Type B pancreatic cell (in vitro differentiated cells): ENCODE data around the gene ATXN10. TPM values are rescaled to one million over a fixed set of nuclear protein-coding genes. Genes with fewer than 3 reads are reported as not detected.

Experiments used
- DNase-seq: peaks from one replicate; pipeline ENCODE4 v3.0.0; 2021; ENCODE audit warnings: mixed read lengths; ENCODE audit not compliant: unreplicated experiment; ENCODE audit errors: extremely low spot score
- H3K27ac Mint-ChIP-seq: 2 replicates; pipeline ENCODE4 v1.8.0; 2021; ENCODE audit warnings: mild to moderate bottlenecking, mixed read lengths
- H3K27me3 Mint-ChIP-seq: 2 replicates; pipeline ENCODE4 v1.8.0; 2021; ENCODE audit warnings: mixed read lengths
- H3K36me3 Mint-ChIP-seq: 2 replicates; pipeline ENCODE4 v1.8.0; 2021; ENCODE audit warnings: mixed read lengths
- H3K4me1 Mint-ChIP-seq: one replicate; pipeline ENCODE4 v1.8.0; 2021; ENCODE audit warnings: mixed read lengths; ENCODE audit not compliant: unreplicated experiment
- H3K4me3 Mint-ChIP-seq: 2 replicates; pipeline ENCODE4 v1.8.0; 2021; ENCODE audit warnings: mild to moderate bottlenecking, mixed read lengths
- H3K9me3 Mint-ChIP-seq: 2 replicates; pipeline ENCODE4 v1.8.0; 2021; ENCODE audit warnings: mixed read lengths
- total RNA-seq: library from RNA; stranded (reverse); gene quantifications from 2 replicates; pipeline ENCODE4 v1.2.1, GENCODE V29; 2021; ENCODE audit warnings: low replicate concordance
- TF ChIP-seq, protein P1 (sequence below): fragments of 200-600 bp; sonication (generic); conservative IDR thresholded peaks from 2 replicates; pipeline ENCODE4 v1.5.0; 2021; ENCODE audit warnings: antibody characterized with exemption, mild to moderate bottlenecking

Gene ATXN10
- total RNA-seq, 1 donor from 2014 or later, result 182 TPM

DNA sequence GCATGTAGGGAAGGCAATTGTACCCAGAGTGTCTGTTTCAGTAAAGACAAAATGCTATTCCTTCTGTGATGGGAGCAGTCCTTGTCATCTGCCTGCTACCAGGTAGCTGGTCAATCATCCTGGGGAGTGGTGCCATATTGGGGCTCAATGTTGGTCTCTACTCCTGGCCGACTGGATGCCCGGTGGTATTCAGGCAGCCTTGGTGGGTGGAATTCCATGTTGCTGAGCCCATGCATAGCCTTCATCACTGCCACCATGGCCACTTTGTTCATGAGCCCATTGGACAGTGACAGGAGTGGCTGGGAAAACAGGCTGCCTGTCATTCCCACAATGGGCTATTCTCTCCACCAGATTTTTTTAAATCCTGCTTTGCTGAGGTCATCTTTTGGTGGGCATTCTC lies 184.3 kb downstream of the ATXN10 start:
- no peak overlapping the region for H3K4me3 Mint-ChIP-seq
- DNase-seq, result no peak
- H3K36me3 Mint-ChIP-seq, result peaks cover 45% of the 10 kb centered on the region
- peaks cover 11% of the 10 kb centered on the region for H3K9me3 Mint-ChIP-seq
- H3K27ac Mint-ChIP-seq, result no peak overlapping the region
- no peaks in the 10 kb centered on the region for H3K27me3 Mint-ChIP-seq
- H3K4me1 Mint-ChIP-seq, result no peaks in the 10 kb centered on the region
- TF ChIP-seq, protein P1, sequence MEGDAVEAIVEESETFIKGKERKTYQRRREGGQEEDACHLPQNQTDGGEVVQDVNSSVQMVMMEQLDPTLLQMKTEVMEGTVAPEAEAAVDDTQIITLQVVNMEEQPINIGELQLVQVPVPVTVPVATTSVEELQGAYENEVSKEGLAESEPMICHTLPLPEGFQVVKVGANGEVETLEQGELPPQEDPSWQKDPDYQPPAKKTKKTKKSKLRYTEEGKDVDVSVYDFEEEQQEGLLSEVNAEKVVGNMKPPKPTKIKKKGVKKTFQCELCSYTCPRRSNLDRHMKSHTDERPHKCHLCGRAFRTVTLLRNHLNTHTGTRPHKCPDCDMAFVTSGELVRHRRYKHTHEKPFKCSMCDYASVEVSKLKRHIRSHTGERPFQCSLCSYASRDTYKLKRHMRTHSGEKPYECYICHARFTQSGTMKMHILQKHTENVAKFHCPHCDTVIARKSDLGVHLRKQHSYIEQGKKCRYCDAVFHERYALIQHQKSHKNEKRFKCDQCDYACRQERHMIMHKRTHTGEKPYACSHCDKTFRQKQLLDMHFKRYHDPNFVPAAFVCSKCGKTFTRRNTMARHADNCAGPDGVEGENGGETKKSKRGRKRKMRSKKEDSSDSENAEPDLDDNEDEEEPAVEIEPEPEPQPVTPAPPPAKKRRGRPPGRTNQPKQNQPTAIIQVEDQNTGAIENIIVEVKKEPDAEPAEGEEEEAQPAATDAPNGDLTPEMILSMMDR, result no peak

DNA sequence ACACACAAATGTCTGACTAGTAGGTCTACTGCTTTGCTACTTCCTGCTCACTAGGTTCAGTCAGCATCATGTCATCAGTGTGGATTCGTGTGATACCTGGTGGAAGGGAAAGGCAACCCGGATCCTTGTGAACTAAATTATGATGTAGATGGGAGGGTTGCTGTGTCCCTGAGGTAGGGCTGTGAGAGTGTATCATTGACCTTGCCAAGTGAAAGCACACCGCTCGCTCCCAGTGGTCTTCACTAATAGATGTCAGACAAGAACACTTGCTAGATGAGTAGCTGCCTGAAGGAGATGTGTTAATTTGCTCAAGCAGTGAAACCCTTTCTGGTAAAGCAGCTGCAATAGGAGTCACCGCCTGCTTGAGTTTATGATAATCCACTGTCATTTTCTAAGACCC lies 185.9 kb downstream of the ATXN10 start:
- TF ChIP-seq, protein P1, result no peak
- Mint-ChIP-seq H3K4me3 (no peak overlapping the region), H3K4me1 (no peaks in the 10 kb centered on the region), H3K27ac (no peak overlapping the region), H3K27me3 (no peaks in the 10 kb centered on the region), H3K36me3 (peaks cover 30% of the 10 kb centered on the region), H3K9me3 (no peaks in the 10 kb centered on the region)
- no peak for DNase-seq

DNA sequence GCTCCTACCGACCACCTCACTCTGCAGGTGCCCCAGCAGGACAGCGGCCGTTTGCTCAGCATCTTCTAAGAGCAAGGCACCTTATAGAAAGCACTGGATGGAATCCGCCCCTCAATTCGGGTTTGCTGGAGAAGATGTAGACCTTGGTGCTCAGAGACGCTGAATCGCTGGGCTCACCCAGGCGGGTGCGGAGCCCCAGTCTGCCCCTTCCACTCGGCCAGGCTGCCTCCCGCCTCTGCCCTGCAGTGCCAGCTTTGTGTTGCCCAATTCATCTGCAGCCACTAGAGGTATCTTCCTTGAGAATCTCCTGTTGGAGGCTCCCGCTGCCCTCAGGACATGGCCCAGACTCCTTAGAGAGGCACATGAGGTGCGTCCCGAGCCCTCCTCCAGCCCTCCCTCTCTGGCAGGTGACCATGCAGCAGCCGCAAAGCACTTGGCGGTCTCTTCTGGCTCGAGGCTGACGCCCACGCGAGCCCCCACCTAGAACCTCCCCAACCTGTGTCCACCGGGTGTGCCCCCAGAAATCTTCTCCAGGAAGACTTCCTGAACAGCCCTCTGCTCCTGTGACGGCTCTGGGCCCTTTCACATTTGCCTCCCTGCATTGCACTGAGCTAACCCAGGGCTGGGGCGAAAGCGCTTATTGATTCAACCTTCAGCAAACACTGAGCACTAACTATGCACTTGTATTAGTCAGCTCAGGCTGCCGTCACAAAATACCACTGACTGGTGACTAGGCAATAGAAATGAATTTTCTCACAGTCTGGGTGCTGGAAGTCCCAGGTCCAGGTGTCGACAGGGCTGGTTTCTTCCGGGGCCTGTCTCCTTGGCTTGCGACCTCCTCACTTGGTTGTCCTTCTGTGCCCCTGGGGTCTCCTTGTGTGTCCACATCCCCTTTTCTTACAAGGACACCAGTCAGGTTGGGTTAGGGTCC lies 187.9 kb downstream of the ATXN10 start:
- TF ChIP-seq, protein P1, result no peak
- no peak for DNase-seq
- peaks cover 5% of the 10 kb centered on the region for H3K27me3 Mint-ChIP-seq
- no peaks in the 10 kb centered on the region for H3K9me3 Mint-ChIP-seq
- peaks cover 17% of the 10 kb centered on the region for H3K36me3 Mint-ChIP-seq
- H3K27ac Mint-ChIP-seq, result no peak overlapping the region
- H3K4me1 Mint-ChIP-seq, result peaks cover 5% of the 10 kb centered on the region
- no peak overlapping the region for H3K4me3 Mint-ChIP-seq

DNA sequence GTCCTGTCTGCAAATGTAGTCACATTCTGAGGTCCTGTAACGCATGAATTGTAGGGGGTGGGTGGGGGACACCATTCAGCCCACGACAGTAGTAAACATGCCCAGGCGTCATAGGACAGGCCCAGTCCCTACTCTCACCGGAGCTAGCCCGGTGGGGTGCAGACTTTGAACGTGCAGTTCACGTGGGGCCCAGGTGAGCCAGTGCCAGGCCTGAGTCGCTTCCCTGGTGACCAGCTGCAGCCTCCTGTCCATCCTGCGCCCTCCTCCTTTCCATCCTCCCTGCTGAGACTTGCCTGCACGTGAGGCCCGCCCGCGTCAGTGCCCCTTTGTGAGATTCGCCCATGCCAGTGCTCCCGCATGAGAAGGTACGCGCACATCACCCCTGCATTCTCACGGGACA lies 188.6 kb downstream of the ATXN10 start:
- TF ChIP-seq, protein P1, result no peak
- Mint-ChIP-seq H3K4me3 (no peak overlapping the region), H3K9me3 (no peaks in the 10 kb centered on the region), H3K27ac (no peak overlapping the region), H3K36me3 (peaks cover 12% of the 10 kb centered on the region), H3K4me1 (peaks cover 12% of the 10 kb centered on the region), H3K27me3 (peaks cover 11% of the 10 kb centered on the region)
- no peak for DNase-seq

DNA sequence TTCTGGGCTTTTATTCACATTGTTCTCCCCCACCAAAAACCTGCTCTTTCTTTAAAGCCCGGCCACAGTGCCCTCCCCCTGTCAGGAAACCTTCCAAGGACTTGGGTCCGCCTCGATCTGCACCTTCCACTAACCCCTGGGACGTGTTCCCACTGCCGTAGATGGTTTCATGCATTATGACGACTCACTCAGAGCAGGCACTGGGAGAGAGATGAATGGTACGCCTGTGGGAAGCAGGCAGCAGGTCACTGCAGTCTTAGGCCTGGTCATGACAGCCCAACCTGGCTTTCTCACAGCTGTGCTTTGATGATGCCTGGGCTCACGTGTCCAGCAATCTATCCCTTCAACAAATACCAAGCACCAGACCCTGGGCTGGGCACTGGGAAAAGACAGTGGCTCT lies 189.6 kb downstream of the ATXN10 start:
- Mint-ChIP-seq H3K4me1 (peaks cover 13% of the 10 kb centered on the region), H3K4me3 (no peak overlapping the region), H3K36me3 (peaks cover 7% of the 10 kb centered on the region), H3K27ac (no peak overlapping the region), H3K9me3 (no peaks in the 10 kb centered on the region), H3K27me3 (peaks cover 17% of the 10 kb centered on the region)
- peak; percentile 54 for DNase-seq
- TF ChIP-seq, protein P1, result no peak
